GM19467 (cell line): ENCODE measurements around the gene CSK.

Experiments used
- ATAC-seq: cut with Tn5 transposase; IDR thresholded peaks from one replicate; pipeline ENCODE4 v1.9.1; 2021; ENCODE audit warnings: mild to moderate bottlenecking, moderate library complexity; ENCODE audit not compliant: unreplicated experiment

The CSK gene

DNA sequence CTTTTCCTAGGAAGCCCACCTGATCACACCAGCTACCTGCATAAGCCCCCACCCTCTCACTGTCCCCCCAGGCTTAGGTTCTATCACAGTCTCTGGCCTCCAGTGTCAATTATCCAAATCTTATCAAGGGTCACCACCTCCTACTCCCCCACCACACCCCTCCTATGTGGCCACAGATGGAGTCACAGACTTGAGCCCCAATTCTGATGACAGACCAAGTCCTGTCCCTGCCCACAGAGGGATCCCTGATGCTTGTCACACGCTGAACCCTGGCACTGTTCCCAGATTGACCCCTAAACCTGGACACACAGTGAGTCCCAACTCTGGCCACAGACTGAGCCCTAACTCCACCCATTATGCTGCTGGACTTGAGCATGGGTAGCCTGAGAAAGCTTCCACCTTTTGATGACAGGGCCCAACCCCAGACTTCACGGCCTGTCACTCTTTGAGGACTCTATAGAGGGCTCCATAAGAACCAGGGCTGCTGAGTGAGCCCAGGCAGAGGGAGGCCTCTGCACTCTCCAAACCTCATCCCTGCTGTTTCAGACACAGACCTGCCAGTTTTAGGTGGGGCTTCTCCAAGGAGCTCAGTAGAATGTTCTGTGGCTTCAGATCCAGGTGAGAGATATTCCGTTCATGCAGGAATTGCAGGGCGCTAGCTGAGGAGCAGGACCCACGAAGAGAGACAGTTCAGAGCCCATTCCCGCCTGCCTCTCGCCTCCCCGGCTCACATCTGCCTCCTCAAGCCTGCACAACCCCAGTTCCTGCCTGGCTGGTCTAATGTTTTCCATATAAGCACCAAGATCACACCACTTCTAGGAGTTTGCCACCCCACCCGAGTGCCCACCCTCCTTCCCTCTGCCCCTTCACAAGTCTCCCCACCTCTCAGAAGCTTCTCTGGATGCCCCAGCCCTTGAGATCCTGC, 59.2 kb downstream of the CSK start:
- ATAC-seq = no peak

DNA sequence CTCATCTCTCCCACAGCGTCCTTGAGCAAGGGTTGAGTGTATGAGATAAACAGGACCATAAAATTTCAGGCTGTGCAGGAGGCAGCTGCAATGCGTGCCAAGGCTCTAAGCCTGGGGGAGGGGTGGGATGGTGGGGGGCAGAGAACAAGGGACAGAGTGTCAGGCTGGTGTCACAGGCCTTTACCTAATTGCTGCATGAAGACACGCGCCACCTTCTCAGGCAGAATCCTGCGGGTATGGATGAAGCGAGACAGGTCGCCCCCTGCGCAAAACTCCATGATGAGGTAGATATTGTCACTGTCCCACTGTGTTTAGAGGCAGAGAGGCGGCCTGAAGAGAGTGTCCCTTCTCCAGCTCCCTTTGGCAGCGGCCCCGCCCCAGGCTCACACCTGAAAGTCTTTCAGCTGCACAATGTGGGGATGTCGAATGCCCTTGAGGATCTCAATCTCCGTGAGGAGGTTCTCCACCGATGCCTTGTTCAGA, 60.1 kb downstream of the CSK start:
- ATAC-seq = no peak

DNA sequence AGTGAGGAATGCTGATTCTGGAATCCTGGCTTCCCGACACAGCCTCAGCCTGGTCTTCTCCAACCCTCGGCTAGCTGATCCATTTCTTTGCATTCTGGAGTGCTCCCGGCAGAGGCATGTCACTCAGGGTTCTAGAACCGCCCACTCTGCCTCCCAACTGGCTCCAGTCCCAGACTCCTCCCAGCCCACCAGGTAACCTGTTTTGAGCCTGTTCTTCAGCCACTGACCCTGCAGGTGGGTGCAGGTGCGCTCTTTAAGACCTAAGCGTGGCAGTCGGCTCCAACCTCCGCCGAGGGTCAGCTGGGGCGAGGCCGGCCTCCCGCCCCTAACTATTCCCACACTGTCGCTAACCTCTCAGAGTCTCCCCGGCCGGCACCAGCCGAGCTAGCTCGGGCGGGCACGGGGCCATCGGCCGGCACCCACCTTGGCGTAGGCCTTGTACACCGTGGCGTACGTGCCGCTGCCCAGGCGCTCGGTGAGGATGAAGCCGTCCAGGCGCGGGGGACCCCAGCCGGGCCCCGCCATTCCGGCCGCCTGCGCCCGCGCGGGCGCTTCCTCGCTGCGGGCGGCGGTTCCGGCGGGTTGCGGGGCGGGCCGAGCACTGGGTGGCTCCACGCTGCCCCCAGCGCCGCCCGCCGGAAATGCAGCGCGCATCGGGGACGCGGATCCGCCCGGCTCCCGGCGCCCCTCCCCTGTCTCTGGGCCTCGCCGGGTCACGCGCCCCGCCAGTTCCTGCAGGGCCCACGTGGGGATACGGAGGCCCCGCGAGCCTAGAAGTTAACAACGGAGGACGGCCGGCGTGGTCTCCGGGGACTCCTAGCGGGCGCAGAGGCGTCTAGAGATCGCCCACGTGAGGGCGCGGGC, 60.9 kb downstream of the CSK start, which contains the start of gene ULK3:
ULK3 (minus strand) TSS at position 576 of the 864 bp plus-strand sequence; CDS start at position 525, 51 bp downstream.
- ATAC-seq = peak; percentile 79

- no peak for ATAC-seq
Observed at GRCh38 chr15:74843445-74843828, 61.6 kb downstream of the CSK start.

- ATAC-seq = no peak
Observed at GRCh38 chr15:74843891-74844299, 62.0 kb downstream of the CSK start.

DNA sequence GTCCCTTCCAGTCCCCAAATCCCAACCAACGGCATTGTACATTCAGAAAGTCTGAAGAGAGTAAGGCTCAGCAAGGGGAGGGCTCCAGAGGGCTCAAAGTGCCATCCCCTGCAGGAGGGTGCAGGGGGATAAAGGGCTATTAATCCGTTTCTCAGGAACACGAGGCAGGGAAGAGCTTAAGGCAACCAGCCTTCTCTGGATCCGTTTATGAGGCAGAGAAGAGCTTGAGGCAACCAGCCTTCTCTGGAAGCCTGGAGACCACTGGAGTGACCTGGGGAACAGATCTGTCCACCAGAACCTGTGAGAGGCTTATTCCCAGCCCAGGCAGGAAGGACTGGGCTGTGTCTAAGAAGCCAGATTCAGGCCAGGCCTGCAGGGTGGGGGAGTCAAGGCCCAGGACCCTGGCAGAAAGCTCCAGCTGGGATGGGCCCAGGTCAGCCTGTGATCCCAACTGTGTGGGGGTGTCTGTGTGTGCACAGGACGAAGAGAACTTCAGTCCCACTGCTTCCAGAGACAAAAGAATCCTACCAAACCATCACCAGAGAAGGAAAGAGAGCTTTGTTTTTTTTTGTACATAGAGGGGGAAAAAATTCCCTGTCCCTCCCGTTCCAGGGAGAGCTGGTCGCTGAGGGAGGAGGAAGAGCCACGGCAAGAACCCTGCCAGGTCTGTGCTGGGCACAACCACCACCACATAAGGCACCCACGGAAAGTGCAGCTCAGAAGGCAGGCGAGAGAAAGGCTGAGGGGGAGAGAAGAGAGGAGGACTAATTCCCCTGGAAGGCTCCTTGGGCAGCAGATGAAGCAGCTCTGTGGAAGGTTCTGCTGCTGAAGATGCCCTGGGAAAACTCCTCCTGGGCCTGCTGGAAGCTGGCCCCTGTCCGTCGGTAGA, 62.7 kb downstream of the CSK start:
- no peak for ATAC-seq

DNA sequence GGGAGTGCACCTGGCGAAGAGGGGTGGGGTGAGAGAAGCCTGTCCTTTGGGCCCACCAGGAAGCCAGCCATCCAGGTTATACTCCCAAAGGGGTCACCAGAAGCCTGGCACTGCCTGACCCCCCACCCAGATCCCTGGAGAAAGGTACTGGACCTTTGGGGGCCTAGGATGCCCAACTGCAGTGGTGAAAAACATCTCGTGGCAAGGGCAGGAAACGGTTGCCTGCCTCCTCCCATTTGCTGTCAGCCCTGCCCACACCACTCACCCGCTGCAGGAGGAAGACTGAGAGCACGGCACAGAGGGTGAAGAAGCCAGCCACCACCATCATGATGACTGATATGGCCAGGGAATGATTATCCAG, 63.3 kb downstream of the CSK start:
- no peak for ATAC-seq

GRCh38 chr15:74845581-74845980, 63.7 kb downstream of the CSK start:
- ATAC-seq = no peak

GRCh38 chr15:74847432-74847831, 65.6 kb downstream of the CSK start:
- no peak for ATAC-seq

DNA sequence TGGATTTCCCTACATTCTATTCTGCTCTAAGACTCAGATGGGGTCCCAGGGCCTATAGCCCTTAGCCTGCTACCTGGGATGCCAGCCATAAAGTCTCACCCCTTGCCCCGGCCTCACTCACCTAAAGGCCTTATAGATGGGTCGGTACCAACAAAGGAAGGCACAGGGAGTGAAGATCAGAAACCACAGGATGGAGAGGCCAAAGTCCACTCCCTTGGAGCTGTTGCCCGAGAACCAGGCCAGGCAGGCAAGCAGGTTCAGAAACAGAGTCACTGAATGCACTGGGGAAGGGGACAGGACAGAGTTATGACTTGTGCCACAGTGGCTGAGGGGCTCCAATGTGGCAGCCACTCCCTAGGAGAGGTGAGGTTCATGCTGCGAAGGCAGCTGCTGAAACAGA, 68.5 kb downstream of the CSK start:
- no peak for ATAC-seq

DNA sequence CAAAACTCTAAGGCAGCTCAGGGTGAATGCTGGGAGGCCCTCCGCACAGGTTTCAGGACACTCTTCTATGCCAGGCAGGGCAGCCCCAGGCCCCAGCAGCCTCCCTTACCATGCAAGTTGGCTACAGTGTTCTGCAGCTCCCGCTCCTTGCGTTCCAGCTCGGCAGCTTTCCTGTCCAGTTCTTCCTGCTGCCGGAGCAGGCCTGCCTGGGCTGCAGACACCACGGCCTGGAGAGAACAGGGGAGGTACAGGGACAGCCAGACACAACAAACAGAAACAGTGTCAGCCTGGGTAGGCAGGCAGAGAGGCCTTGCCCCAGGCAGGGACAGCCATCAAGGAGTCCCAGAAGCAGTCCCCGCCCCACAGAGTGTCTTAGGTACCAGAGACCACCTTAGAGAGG, 70.1 kb downstream of the CSK start:
- no peak for ATAC-seq
